NCI-H128 (cell line): ENCODE measurements around the gene TUBD1.

ENCODE experiments used
- DNase-seq: peaks from one replicate; lab custom pipeline; 2025; ENCODE audit not compliant: unreplicated experiment; lab: John Stamatoyannopoulos, UW

TUBD1 gene

GRCh38 chr17:59826706-59827453 lies 65.9 kb downstream of the TUBD1 start:
- no peak for DNase-seq

GRCh38 chr17:59825533-59826322 lies 67.0 kb downstream of the TUBD1 start:
- no peak for DNase-seq

GRCh38 chr17:59815965-59816364 lies 76.8 kb downstream of the TUBD1 start:
- DNase-seq: no peak

DNA sequence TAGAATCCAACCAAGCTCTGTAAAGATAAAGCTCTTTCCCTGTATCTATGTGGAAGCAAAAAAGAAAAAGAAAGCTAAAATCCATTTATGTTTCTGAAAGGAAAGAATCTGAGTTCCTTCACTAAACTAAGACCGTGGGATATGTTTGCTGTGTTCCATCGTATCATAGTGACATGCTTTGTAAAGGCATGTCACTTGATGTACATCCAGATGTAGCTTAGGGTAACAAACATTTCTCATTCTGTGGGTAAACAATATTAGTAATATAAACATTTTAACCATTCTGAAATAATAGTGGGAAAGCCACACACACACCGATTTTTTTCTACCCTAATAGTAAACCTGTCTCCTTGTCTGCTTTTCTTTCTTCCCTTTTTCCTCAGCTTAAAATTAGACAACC lies 78.1 kb downstream of the TUBD1 start:
- no peak for DNase-seq

GRCh38 chr17:59814276-59814675 lies 78.5 kb downstream of the TUBD1 start:
- DNase-seq: no peak

GRCh38 chr17:59812139-59812538 lies 80.6 kb downstream of the TUBD1 start:
- DNase-seq: no peak

- DNase-seq: no peak
These were observed 81.5 kb downstream of the TUBD1 start for GRCh38 chr17:59811209-59811608.

- DNase-seq: no peak
These were observed 81.9 kb downstream of the TUBD1 start for GRCh38 chr17:59810894-59811153.
